HepG2 (cell line): ENCODE measurements around the gene TOMM22. TPM values are rescaled to one million over a fixed set of nuclear protein-coding genes. Genes with fewer than 3 reads are reported as not detected.

Experiments used
- ARNT2 ChIP-seq: sonication (generic); formaldehyde crosslinking; IDR thresholded peaks from 2 replicates; pipeline ENCODE4 v1.8.0; 2022; ENCODE audit warnings: mild to moderate bottlenecking, low read depth, missing genetic modification reagents, moderate library complexity
- GATAD2A ChIP-seq: IDR thresholded peaks from 2 replicates; pipeline ENCODE4 v1.6.1; 2016
- IRF2 ChIP-seq: IDR thresholded peaks from 2 replicates; pipeline ENCODE4 v1.6.1; 2018; ENCODE audit warnings: missing genetic modification reagents, missing compliant biosample characterization
- MEF2D ChIP-seq: sonication (generic); formaldehyde crosslinking; IDR thresholded peaks from 2 replicates; pipeline ENCODE4 v1.5.1; 2020; ENCODE audit warnings: mild to moderate bottlenecking, missing genetic modification reagents
- ZMAT3 ChIP-seq: sonication (generic); formaldehyde crosslinking; conservative IDR thresholded peaks from 2 replicates; pipeline ENCODE4 v1.7.0; 2021; ENCODE audit warnings: missing genetic modification reagents
- ZNF503 ChIP-seq: sonication (generic); formaldehyde crosslinking; IDR thresholded peaks from 2 replicates; pipeline ENCODE4 v1.4.0; 2020; ENCODE audit warnings: missing genetic modification reagents
- ZNF552 ChIP-seq: sonication (generic); formaldehyde crosslinking; IDR thresholded peaks from 2 replicates; pipeline ENCODE4 v1.9.0; 2022; ENCODE audit warnings: missing genetic modification reagents, mild to moderate bottlenecking, borderline replicate concordance
- ZNF598 ChIP-seq: sonication (generic); formaldehyde crosslinking; IDR thresholded peaks from 2 replicates; pipeline ENCODE4 v1.5.1; 2020; ENCODE audit warnings: mild to moderate bottlenecking, missing genetic modification reagents, borderline replicate concordance
- ZNF607 ChIP-seq: sonication (generic); formaldehyde crosslinking; IDR thresholded peaks from 2 replicates; pipeline ENCODE4 v1.5.1; 2020; ENCODE audit warnings: missing genetic modification reagents, mild to moderate bottlenecking, borderline replicate concordance
- ZNF768 ChIP-seq: sonication (generic); formaldehyde crosslinking; IDR thresholded peaks from 2 replicates; pipeline ENCODE4 v1.4.0; 2020; ENCODE audit warnings: missing genetic modification reagents
- polyA plus RNA-seq, 8 experiments: library from polyadenylated mRNA; depleted of rRNA in 3 of 8; stranded (reverse) in 7 of 8; unstranded in 1 of 8; fragments of >200 nt; fragmentation: Illumina TruSeq in 4 of 8; extraction: Trizol in 4 of 8; gene quantifications; 2 replicates each; pipeline versions ENCODE4 v1.2.1 to v1.2.3, GENCODE V29; 2011 to 2016; ENCODE audit warnings: low read depth in 4 of 8, missing spikeins in 1 of 8, mixed read lengths in 1 of 8; ENCODE audit not compliant: insufficient read depth in 1 of 8
- total RNA-seq, 5 experiments: library from RNA; depleted of rRNA; stranded (reverse); fragments of >200 nt; fragmentation: Illumina TruSeq; extraction: Trizol; gene quantifications; 2 replicates each; pipeline ENCODE4 v1.2.3, GENCODE V29; 2016; ENCODE audit warnings: low read depth in 1 of 5
- TF ChIP-seq, protein P1 (sequence below), 2 experiments: sonication (generic) in 1 of 2; formaldehyde crosslinking in 1 of 2; IDR thresholded peaks; 2 replicates each; pipeline versions ENCODE4 v1.4.0 to v1.6.1; 2018 to 2020; ENCODE audit warnings: missing genetic modification reagents in 2 of 2, borderline replicate concordance in 1 of 2, low read depth in 1 of 2, mild to moderate bottlenecking in 1 of 2, missing biosample characterization in 1 of 2

TOMM22 gene
- total and polyA plus RNA-seq, 2 of the 13 experiments (the other 11 are each of a cell fraction or from before 2014, with no cell fraction given): 46.9 to 118 TPM

GRCh38 chr22:38706101-38706900 lies 24.5 kb downstream of the TOMM22 start (continued):
- TF ChIP-seq, protein P1, sequence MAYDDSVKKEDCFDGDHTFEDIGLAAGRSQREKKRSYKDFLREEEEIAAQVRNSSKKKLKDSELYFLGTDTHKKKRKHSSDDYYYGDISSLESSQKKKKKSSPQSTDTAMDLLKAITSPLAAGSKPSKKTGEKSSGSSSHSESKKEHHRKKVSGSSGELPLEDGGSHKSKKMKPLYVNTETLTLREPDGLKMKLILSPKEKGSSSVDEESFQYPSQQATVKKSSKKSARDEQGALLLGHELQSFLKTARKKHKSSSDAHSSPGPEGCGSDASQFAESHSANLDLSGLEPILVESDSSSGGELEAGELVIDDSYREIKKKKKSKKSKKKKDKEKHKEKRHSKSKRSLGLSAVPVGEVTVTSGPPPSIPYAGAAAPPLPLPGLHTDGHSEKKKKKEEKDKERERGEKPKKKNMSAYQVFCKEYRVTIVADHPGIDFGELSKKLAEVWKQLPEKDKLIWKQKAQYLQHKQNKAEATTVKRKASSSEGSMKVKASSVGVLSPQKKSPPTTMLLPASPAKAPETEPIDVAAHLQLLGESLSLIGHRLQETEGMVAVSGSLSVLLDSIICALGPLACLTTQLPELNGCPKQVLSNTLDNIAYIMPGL (CRISPR knock-in tag; IDR thresholded peaks at IDR 0.05; ENCODE audit: borderline replicate concordance in 1 of 2, low read depth in 1 of 2): no peak; a peak in 1 of 4 replicates
- TF ChIP-seq ZMAT3 (0 out of 2 replicates have a peak, but pooled peaks have one; percentile 24), ZNF607 (no peak), GATAD2A (CRISPR knock-in tag) (no peak), MEF2D (CRISPR knock-in tag) (no peak), ZNF598 (CRISPR knock-in tag) (no peak), ARNT2 (CRISPR knock-in tag) (no peak), ZNF503 (CRISPR knock-in tag) (no peak), ZNF552 (CRISPR knock-in tag) (no peak), ZNF768 (CRISPR knock-in tag) (peak; percentile 22; the same call in 1 of the 2 replicates), IRF2 (CRISPR knock-in tag) (no peak)
